Measurements from ENCODE around the gene NPTXR.
"Not testable (repeated sequence)": the region's sequence is repeated elsewhere in the genome, so short reads cannot be mapped to it uniquely, and the experiment has no call there.

Gene NPTXR

GRCh38 chr22:38830845-38831108 lies 13.1 kb downstream of the NPTXR start:
- DNase-seq (ENCODE audit: low read depth), result no peak

GRCh38 chr22:38830026-38830844 lies 13.6 kb downstream of the NPTXR start:
- DNase-seq (ENCODE audit: low read depth), result no peak

GRCh38 chr22:38829485-38829884 lies 14.3 kb downstream of the NPTXR start:
- no peak for DNase-seq (ENCODE audit: low read depth)

GRCh38 chr22:38828616-38829205 lies 15.1 kb downstream of the NPTXR start:
- no peak for DNase-seq (ENCODE audit: low read depth)

GRCh38 chr22:38828191-38828590 lies 15.6 kb downstream of the NPTXR start:
- no peak for DNase-seq (ENCODE audit: low read depth)

- DNase-seq (ENCODE audit: low read depth), result no peak
These were observed 16.3 kb downstream of the NPTXR start for GRCh38 chr22:38827510-38827909.

GRCh38 chr22:38826801-38827200 lies 17.0 kb downstream of the NPTXR start:
- DNase-seq (ENCODE audit: low read depth), result no peak

GRCh38 chr22:38826386-38826785 lies 17.4 kb downstream of the NPTXR start:
- DNase-seq (ENCODE audit: low read depth), result no peak

- DNase-seq (ENCODE audit: low read depth), result no peak
These were observed 19.2 kb downstream of the NPTXR start for GRCh38 chr22:38824585-38824984.

- DNase-seq (ENCODE audit: low read depth), result no peak
These were observed 20.2 kb downstream of the NPTXR start for GRCh38 chr22:38823637-38824036.

GRCh38 chr22:38823076-38823475 lies 20.8 kb downstream of the NPTXR start:
- no peak for DNase-seq (ENCODE audit: low read depth)

GRCh38 chr22:38820020-38820419 lies 23.8 kb downstream of the NPTXR start:
- DNase-seq (ENCODE audit: low read depth), result no peak

GRCh38 chr22:38819387-38819940 lies 24.4 kb downstream of the NPTXR start:
- no peak for DNase-seq (ENCODE audit: low read depth)

GRCh38 chr22:38817196-38817595 lies 26.6 kb downstream of the NPTXR start:
- DNase-seq (ENCODE audit: low read depth), result no peak

GRCh38 chr22:38815842-38816241 lies 28.0 kb downstream of the NPTXR start:
- DNase-seq (ENCODE audit: low read depth), result no peak

GRCh38 chr22:38811241-38811640 lies 32.6 kb downstream of the NPTXR start:
- no peak for DNase-seq (ENCODE audit: low read depth)

- not testable (repeated sequence) for DNase-seq (ENCODE audit: low read depth)
These were observed 38.7 kb downstream of the NPTXR start for GRCh38 chr22:38805041-38805593.

GRCh38 chr22:38802671-38803121 lies 41.1 kb downstream of the NPTXR start:
- DNase-seq (ENCODE audit: low read depth), result no peak

GRCh38 chr22:38799265-38800002 lies 44.4 kb downstream of the NPTXR start:
- DNase-seq (ENCODE audit: low read depth), result no peak

GRCh38 chr22:38798496-38798895 lies 45.3 kb downstream of the NPTXR start:
- DNase-seq (ENCODE audit: low read depth), result no peak

GRCh38 chr22:38796262-38796957 lies 47.4 kb downstream of the NPTXR start:
- no peak for DNase-seq (ENCODE audit: low read depth)

- no peak for DNase-seq (ENCODE audit: low read depth)
These were observed 48.3 kb downstream of the NPTXR start for GRCh38 chr22:38795569-38795968.
